ENCODE data around the gene SORCS2. TPM values are rescaled to one million over a fixed set of nuclear protein-coding genes. Genes with fewer than 3 reads are reported as not detected.

The SORCS2 gene
- total RNA-seq, 1 donor from 2014 or later = not detected

DNA sequence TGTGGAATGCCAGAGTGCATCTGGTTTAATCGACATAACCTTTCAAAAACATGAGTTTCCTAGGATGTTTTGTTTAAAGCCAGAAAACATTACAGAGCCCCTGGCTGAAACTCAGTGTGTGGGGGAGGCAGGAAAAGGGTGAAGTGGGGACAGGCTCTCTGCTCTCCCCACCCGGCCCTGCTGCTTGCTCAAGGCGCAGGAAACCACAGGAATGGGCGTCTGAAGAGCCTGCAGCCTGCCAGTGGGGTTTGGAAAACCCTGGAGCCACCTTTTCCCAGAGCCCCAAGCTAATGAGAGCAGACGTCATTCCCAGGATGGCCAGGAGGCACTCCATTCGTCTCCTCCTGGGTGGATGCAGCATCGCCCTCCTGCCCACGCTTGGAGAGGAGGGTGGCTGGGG lies 506.7 kb downstream of the SORCS2 start:
- H3K4me1 Mint-ChIP-seq (ENCODE audit: low read depth) = no peaks in the 10 kb centered on the region
- peaks cover 1% of the 10 kb centered on the region for H3K27me3 Mint-ChIP-seq (ENCODE audit: insufficient read depth)
- no peak overlapping the region for H3K4me3 Mint-ChIP-seq
- no peaks in the 10 kb centered on the region for H3K36me3 Mint-ChIP-seq (ENCODE audit: low read depth)
- intact Hi-C loops (cut with micrococcal nuclease) = no loop called here
- H3K9me3 Mint-ChIP-seq = no peaks in the 10 kb centered on the region
- no peak for DNase-seq (ENCODE audit: low spot score)
- H3K27ac Mint-ChIP-seq = no peak overlapping the region

DNA sequence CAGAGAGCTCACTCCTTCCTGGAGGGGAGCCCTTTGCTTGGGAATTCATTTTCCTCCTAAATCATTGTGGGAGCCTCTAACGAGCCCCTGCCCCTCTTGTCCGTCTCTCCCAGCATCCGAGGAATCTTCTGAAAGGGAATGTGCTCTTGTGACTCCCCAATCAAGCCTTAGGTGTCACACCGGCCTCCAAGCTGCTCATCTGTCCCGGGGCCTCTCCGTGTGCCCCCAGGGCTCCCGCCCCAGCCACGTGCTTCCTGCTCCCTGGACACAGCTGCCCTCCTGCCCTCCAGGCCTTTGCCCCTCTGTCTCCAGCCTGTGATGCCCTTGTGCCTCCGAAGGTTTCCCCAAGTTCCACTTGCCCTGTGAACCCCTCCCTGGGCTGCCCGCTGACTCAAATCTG lies 507.5 kb downstream of the SORCS2 start:
- Mint-ChIP-seq H3K36me3 (ENCODE audit: low read depth) (no peaks in the 10 kb centered on the region), H3K9me3 (no peaks in the 10 kb centered on the region), H3K4me3 (no peak overlapping the region), H3K27me3 (ENCODE audit: insufficient read depth) (peaks cover 1% of the 10 kb centered on the region), H3K4me1 (ENCODE audit: low read depth) (no peaks in the 10 kb centered on the region), H3K27ac (no peak overlapping the region)
- intact Hi-C loops (cut with micrococcal nuclease) = no loop called here
- no peak for DNase-seq (ENCODE audit: low spot score)

DNA sequence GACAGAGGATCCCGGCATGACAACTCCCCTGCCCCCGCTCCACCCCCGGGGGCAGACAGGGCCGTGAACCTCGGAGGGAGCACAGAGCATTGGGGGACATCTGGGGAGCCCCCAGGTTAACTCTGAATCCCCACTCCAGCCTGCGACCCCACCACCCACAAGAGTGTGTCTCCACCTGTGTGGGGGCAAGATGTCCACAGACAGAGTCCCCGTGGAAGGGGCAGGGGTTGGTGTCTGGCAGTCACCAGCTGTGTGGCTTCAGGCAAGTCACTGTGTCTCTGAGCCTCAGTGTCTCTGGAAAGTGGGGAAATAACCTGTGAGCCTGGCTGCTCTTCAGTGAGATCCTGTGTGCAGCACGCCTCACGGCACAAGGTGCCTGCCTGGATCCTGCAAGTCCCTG lies 508.3 kb downstream of the SORCS2 start:
- Mint-ChIP-seq H3K27me3 (ENCODE audit: insufficient read depth) (peaks cover 1% of the 10 kb centered on the region), H3K9me3 (no peaks in the 10 kb centered on the region), H3K36me3 (ENCODE audit: low read depth) (no peaks in the 10 kb centered on the region), H3K27ac (no peak overlapping the region), H3K4me3 (no peak overlapping the region), H3K4me1 (ENCODE audit: low read depth) (no peaks in the 10 kb centered on the region)
- no peak for DNase-seq (ENCODE audit: low spot score)
- intact Hi-C loops (cut with micrococcal nuclease) = no loop called here

DNA sequence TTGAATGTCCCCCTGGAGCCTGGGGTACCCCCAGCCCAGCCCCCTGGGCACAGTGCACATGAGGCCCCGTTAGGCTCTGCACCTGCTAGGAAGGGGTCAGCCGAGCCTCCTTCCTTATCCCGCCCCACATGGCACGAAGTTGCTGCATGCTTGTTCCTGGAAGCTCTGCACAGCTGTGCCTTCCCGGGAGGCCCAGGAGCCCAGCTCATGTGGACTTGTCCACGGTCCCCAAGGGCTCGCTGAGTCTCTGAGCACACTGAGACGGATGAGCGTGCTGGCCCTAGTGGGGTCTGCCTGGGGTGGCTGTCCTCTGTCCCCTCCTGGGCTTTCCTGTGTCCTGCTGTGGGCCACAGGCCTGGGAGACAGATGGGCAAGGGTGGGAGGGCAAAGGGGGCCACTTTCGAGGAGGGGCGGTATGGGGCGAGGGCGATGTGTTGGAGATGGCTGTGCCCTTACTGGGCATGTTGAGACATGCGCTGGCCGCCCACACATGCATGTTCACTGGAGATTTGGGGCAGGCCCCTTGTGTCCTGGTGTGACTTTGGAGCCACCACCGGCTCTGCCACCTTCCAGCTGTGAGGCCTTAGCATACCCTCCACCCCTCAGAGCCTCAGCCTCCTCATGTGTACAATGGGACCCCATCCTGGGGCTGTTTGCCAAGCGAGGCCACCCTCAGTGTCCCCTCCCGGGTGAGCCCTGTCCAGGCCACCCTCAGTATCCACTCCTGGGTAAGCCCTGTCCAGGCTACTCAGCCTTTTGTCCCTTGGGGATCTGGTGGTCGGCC lies 509.7 kb downstream of the SORCS2 start:
- H3K9me3 Mint-ChIP-seq = no peaks in the 10 kb centered on the region
- no peak overlapping the region for H3K27ac Mint-ChIP-seq
- H3K27me3 Mint-ChIP-seq (ENCODE audit: insufficient read depth) = peaks cover 1% of the 10 kb centered on the region
- DNase-seq (ENCODE audit: low spot score) = no peak
- H3K4me1 Mint-ChIP-seq (ENCODE audit: low read depth) = no peaks in the 10 kb centered on the region
- no peaks in the 10 kb centered on the region for H3K36me3 Mint-ChIP-seq (ENCODE audit: low read depth)
- intact Hi-C loops (cut with micrococcal nuclease) = no loop called here
- H3K4me3 Mint-ChIP-seq = no peak overlapping the region

DNA sequence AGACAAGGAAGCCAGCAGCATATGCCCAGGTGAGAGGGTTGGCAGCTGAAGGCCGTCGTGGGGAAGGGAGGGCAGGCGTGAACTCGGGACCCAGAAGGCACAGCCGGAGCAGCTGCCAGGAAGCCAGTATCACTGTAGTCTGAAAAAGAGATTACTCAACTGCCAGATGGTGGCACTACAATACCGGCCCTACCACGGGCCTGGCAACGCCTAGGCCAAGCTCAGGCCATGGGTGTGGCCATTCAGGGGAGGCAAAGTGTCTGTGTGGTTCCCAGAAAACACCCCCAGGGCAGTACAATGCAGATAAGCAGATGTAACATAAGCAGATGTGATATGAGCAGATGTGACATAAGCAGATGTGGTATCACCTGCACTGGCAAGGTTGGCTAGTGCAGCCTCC lies 511.4 kb downstream of the SORCS2 start:
- no peaks in the 10 kb centered on the region for H3K4me1 Mint-ChIP-seq (ENCODE audit: low read depth)
- intact Hi-C loops (cut with micrococcal nuclease) = no loop called here
- H3K36me3 Mint-ChIP-seq (ENCODE audit: low read depth) = no peaks in the 10 kb centered on the region
- no peak for DNase-seq (ENCODE audit: low spot score)
- H3K27ac Mint-ChIP-seq = no peak overlapping the region
- H3K9me3 Mint-ChIP-seq = no peaks in the 10 kb centered on the region
- H3K4me3 Mint-ChIP-seq = no peak overlapping the region
- peaks cover 1% of the 10 kb centered on the region for H3K27me3 Mint-ChIP-seq (ENCODE audit: insufficient read depth)

DNA sequence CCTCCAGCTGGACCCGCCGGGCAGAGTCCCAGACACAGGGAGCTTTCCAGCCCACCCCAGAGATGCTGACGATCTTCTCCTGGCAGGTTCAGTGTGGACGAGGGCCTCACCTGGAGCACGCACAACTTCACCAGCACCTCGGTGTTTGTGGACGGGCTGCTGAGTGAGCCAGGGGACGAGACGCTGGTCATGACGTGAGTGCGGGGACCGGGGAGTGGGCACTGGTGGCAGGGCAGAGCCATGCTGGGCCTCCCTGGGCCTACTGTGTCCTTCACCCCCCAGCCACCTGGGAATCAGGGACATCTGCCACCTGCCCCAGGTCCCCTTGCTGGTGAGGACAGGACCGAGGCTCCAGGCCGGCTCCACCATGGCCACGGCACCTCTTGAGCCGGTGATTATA lies 511.8 kb downstream of the SORCS2 start:
- intact Hi-C loops (cut with micrococcal nuclease) = no loop called here
- Mint-ChIP-seq H3K27me3 (ENCODE audit: insufficient read depth) (peaks cover 1% of the 10 kb centered on the region), H3K4me3 (no peak overlapping the region), H3K36me3 (ENCODE audit: low read depth) (no peaks in the 10 kb centered on the region), H3K4me1 (ENCODE audit: low read depth) (no peaks in the 10 kb centered on the region), H3K9me3 (no peaks in the 10 kb centered on the region), H3K27ac (no peak overlapping the region)
- no peak for DNase-seq (ENCODE audit: low spot score)

DNA sequence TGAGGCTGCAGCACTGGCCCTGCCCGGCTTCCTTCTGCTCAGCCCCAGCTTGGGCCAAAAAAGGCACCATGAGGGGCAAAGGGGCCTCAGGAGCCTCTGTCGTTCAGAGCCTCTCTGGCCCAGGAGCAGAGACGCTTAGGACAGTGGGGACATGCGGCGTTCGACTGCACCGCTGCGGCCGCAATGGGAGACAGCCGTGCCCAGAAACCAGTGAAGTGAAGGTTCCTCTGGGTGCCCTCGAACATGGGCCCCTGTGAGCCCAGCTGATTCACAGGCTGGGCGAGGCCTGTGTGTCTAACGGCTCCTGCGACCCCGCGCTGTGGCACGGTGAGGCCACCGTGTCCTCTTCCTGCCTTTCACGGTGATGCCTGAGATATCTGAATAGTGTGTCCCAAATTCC lies 512.3 kb downstream of the SORCS2 start:
- no peak overlapping the region for H3K27ac Mint-ChIP-seq

DNA sequence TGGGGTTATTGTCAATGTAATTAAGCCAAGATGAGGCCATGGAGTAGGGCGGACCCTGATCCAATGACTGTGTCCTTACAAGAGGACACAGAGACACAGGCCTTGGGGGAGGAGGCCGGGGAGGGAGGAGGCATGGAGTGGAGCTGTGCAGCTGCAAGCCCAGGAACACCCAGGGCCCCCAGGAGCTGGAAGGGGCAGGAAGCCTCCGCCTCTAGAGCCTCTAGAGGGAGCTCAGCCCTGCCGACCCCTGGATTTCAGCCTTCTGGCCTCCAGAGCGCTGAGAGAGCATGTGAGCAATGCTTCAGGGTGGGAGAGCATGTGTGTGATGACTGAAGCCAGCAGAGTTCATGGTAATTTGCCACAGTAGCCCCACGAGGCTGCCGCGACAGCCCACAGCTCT lies 512.7 kb downstream of the SORCS2 start:
- DNase-seq (ENCODE audit: low spot score) = no peak
- H3K4me3 Mint-ChIP-seq = no peak overlapping the region
- no peak overlapping the region for H3K27ac Mint-ChIP-seq
- H3K27me3 Mint-ChIP-seq (ENCODE audit: insufficient read depth) = no peaks in the 10 kb centered on the region
- H3K36me3 Mint-ChIP-seq (ENCODE audit: low read depth) = no peaks in the 10 kb centered on the region
- H3K9me3 Mint-ChIP-seq = no peaks in the 10 kb centered on the region
- intact Hi-C loops (cut with micrococcal nuclease) = no loop called here
- H3K4me1 Mint-ChIP-seq (ENCODE audit: low read depth) = no peaks in the 10 kb centered on the region

More for the DNA sequence above, 512.3 kb downstream of the SORCS2 start:
- Mint-ChIP-seq H3K4me3 (no peak overlapping the region), H3K9me3 (no peaks in the 10 kb centered on the region), H3K27me3 (ENCODE audit: insufficient read depth) (peaks cover under 1% of the 10 kb centered on the region), H3K4me1 (ENCODE audit: low read depth) (no peaks in the 10 kb centered on the region), H3K36me3 (ENCODE audit: low read depth) (no peaks in the 10 kb centered on the region)
- intact Hi-C loops (cut with micrococcal nuclease) = no loop called here
- DNase-seq (ENCODE audit: low spot score) = no peak

DNA sequence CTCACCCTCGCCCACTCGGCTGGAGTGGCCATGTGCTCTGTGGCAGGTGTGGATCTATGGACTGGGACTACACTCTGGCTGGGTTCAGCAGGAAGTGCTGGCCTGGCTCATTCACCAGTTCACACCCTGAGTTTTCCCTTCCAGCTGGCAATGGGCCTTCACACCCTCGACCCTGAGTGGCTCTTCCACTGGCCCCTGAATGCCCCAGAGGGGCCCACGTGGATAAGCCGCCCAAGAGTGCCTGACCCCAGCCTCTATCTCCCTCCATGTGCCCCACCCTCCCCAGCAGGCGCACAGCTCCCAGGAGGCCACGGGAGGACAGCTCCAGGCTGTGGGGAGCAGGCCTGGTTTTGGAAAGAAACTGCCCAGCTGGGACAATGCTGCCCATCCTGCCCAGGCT lies 513.3 kb downstream of the SORCS2 start:
- DNase-seq (ENCODE audit: low spot score) = no peak
- intact Hi-C loops (cut with micrococcal nuclease) = no loop called here
- Mint-ChIP-seq H3K27ac (no peak overlapping the region), H3K36me3 (ENCODE audit: low read depth) (no peaks in the 10 kb centered on the region), H3K27me3 (ENCODE audit: insufficient read depth) (no peaks in the 10 kb centered on the region), H3K4me3 (no peak overlapping the region), H3K4me1 (ENCODE audit: low read depth) (no peaks in the 10 kb centered on the region), H3K9me3 (no peaks in the 10 kb centered on the region)

DNA sequence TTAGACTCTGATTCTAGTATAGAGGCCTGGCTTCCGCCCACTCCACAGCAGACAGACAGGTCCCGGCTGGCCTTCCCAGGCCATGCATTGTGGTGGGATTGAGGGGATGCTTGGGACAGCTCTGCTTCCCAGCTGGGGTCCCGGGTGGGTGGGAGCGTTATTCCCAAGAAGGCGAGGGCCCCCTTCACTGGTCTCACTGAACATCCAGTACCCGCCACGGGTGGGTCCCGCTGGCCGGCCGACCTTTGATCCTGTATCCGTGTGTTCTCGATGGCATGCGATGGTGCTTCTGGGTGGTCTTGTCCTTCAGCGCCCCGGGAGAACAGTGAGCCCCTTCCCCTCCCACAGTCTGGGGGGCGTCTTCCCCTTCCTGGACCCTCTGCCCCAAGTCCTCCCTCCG lies 515.9 kb downstream of the SORCS2 start:
- intact Hi-C loops (cut with micrococcal nuclease) = no loop called here
- DNase-seq (ENCODE audit: low spot score) = no peak
- no peaks in the 10 kb centered on the region for H3K9me3 Mint-ChIP-seq
- H3K27ac Mint-ChIP-seq = no peak overlapping the region
- H3K27me3 Mint-ChIP-seq (ENCODE audit: insufficient read depth) = no peaks in the 10 kb centered on the region
- H3K4me1 Mint-ChIP-seq (ENCODE audit: low read depth) = no peaks in the 10 kb centered on the region
- H3K36me3 Mint-ChIP-seq (ENCODE audit: low read depth) = no peaks in the 10 kb centered on the region
- H3K4me3 Mint-ChIP-seq = no peak overlapping the region

DNA sequence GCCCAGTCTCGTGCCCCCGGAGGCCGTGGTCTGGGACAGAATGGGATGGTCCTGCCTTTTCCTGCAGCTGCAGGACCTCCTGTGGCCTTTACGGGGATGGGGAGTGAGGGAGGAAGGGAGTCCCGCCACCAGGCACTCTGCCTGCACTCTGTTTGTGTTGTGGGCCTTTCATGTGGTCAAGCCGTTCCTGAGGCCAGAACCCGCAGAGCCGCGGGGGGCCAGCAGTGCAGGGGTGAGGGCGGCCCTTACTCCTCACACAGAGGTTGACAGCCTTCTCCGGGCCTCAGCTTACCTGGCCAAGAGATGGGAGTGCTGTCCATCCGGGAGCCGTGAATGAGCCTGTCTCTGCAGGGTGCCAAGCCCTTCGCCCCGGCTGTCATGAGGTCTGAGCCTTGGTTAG lies 516.6 kb downstream of the SORCS2 start:
- intact Hi-C loops (cut with micrococcal nuclease) = no loop called here
- Mint-ChIP-seq H3K27me3 (ENCODE audit: insufficient read depth) (no peaks in the 10 kb centered on the region), H3K36me3 (ENCODE audit: low read depth) (no peaks in the 10 kb centered on the region), H3K4me3 (no peak overlapping the region), H3K4me1 (ENCODE audit: low read depth) (no peaks in the 10 kb centered on the region), H3K27ac (no peak overlapping the region), H3K9me3 (no peaks in the 10 kb centered on the region)
- DNase-seq (ENCODE audit: low spot score) = no peak

DNA sequence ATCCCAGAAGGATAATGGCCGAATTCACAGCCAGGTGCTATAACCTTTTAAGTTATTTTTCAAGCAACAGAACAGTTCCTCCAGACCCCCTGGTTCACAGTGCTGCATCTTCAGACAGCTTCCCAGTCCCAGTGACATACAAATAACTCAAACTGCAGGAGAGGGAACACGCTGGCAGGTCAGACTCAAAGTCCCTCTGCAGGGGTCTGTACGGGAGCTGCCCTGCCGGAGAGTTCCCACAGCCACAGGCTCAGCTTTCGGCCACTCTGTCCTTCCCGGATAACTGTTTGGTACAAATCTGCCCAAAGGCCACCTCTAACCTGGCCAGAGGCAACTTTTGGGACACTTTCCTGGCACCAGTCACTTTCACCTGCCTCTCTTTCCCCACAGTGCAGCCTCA lies 517.1 kb downstream of the SORCS2 start:
- Mint-ChIP-seq H3K4me1 (ENCODE audit: low read depth) (no peaks in the 10 kb centered on the region), H3K27ac (no peak overlapping the region), H3K4me3 (no peak overlapping the region), H3K36me3 (ENCODE audit: low read depth) (no peaks in the 10 kb centered on the region), H3K27me3 (ENCODE audit: insufficient read depth) (no peaks in the 10 kb centered on the region), H3K9me3 (no peaks in the 10 kb centered on the region)
- intact Hi-C loops (cut with micrococcal nuclease) = no loop called here
- DNase-seq (ENCODE audit: low spot score) = no peak

DNA sequence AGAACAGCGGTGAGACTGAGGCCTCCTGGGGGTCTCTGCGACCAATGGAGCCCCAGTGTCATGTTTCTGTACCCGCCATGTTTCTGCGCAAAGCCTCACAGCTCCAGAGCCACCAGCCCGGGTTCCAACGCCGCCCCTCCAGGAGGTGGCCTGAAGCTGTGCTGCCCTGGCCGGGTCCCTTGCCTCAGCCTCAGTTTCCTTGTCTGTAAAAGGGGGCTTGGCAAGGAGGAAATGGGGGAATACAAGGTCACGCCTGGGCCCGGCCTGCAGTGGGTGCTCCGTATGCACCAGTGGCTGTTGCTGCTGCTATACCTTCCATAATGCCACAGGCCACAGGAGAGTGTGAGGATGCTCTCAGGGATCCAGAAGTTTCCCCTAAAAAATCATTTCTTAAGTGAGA lies 517.8 kb downstream of the SORCS2 start:
- intact Hi-C loops (cut with micrococcal nuclease) = loop anchor here (10.0 kb wide), 1 partner anchor 515 kb away; the partner anchor contains the start of gene SORCS2
- no peak for DNase-seq (ENCODE audit: low spot score)
- Mint-ChIP-seq H3K9me3 (no peaks in the 10 kb centered on the region), H3K36me3 (ENCODE audit: low read depth) (no peaks in the 10 kb centered on the region), H3K4me1 (ENCODE audit: low read depth) (no peaks in the 10 kb centered on the region), H3K4me3 (no peak overlapping the region), H3K27me3 (ENCODE audit: insufficient read depth) (no peaks in the 10 kb centered on the region), H3K27ac (no peak overlapping the region)

All from activated T-helper 1 cell treated with anti-CD3 and anti-CD28 coated beads, Interleukin-12 subunit alpha, Interleukin-12 subunit beta, Interleukin-2, Interleukin-4 antibody, amounts not matched to agents 30 ng/mL and 10 ng/mL and 1 ng/mL, durations not matched to agents 14 hours and 24 hours and 36 hours (primary cell).